ENCODE results near the gene GAA.
A peak's percentile ranks its signal among the peaks of the same experiment; 100 is the strongest.
"Not testable (repeated sequence)": the region's sequence is repeated elsewhere in the genome, so short reads cannot be mapped to it uniquely, and the experiment has no call there.

Gene GAA

DNA sequence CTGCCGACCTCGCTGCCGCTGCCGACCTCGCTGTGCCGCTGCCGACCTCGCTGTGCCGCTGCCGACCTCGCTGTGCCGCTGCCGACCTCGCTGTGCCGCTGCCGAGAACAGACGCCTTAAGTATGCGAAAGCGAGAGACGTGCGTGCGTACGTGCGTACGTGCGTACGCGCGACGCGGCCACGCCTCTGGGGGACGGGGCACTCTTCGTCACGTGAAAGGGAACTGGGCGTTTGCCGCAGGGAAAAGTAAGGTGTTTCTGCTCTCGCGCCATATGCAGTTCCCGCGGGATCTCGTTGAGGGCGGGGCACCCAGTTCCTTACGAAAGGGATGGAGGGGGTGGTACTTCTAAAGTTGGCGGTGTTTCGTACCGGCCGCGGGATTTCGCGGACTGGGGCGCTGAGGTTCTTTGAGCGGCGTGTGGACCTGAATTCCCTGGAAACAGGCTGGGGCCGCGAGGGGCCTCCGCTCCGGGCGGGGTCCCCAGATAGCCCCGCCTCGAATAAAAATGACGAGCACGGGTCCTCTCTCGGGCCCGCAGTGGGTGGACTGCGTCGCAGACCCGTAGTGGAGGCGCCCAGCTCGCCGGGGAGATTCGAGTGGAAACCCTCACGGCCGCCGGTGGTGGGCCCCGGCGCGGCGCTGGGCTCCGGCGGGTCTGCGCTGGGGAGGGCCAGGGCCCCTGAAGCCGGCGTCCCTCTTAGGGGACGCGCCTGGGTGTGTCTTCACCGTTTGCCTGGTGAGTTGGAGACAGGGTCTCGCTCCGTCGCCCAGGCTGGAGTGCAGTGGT lies 45.8 kb downstream of the GAA start, which contains the start of gene EIF4A3:
Gene EIF4A3 (minus strand): TSS at position 94 of the 788 bp plus-strand sequence. CDS start 167 bp downstream, outside the sequence.
- peak; percentile 97 for DNase-seq

GRCh38 chr17:80151333-80151732 lies 50.0 kb downstream of the GAA start:
- no peak for DNase-seq

- no peak for DNase-seq
Measured at GRCh38 chr17:80152081-80152702, 50.8 kb downstream of the GAA start.

DNA sequence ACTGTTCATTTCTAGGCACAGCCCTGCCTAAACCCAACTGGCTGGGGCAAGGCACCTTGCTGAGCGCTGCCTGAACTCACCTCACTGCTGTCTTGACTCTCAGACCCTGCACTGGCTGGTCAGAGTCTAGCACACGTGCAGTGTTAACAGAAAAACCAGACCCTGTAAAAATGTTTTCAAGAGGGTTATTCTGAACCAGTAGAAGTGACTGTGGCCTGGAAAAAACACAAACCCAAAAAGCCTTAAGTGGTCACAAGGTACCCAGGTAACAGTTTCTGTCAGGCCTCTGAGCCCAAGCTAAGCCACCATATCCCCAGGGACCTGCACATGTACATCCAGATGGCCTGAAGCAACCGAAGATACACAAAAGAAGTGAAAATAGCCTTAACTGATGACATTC lies 51.6 kb downstream of the GAA start:
- no peak for DNase-seq

DNA sequence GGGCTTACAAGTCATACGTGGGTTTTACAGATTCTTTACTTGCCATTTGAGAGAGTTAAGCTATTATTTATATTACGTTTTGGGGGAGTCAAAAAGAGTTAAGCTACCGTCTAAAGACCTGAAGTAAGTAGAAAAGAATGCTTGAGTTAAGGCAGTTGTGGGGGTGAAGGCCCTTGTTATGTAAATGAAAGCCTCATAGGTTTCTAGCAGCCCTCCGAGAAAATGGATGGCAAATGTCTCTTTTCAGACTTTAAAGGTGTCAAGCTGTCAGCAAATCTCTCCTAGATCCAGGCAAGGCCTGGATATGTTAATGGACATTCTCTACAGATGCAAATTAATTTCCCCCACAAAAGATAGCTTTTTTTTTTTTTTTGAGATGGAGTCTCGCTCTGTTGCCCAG lies 52.8 kb downstream of the GAA start:
- DNase-seq, result no peak

GRCh38 chr17:80155600-80155999 lies 54.2 kb downstream of the GAA start:
- not testable (repeated sequence) for DNase-seq

- no peak for DNase-seq
Measured at GRCh38 chr17:80158846-80159245, 57.5 kb downstream of the GAA start.

DNA sequence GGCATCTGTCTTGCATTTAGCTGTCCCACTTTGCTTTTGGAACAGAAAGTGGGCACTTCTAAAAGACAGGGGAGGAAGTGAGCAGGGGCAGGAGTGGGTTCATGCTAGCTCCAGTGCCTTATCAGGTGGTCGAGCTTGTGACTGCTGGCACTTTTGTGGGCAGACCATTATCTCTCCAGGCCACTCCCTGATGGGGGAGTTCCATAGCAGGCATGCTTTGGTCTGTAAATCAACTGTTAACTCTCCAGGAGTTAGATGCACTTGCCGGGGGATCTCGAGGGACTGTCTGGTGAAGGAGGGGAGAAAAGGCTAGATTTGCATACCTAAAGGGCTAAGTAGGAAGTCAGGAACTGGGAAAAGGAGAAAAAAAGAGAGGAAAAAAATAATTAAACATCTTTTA lies 59.2 kb downstream of the GAA start:
- no peak for DNase-seq

DNA sequence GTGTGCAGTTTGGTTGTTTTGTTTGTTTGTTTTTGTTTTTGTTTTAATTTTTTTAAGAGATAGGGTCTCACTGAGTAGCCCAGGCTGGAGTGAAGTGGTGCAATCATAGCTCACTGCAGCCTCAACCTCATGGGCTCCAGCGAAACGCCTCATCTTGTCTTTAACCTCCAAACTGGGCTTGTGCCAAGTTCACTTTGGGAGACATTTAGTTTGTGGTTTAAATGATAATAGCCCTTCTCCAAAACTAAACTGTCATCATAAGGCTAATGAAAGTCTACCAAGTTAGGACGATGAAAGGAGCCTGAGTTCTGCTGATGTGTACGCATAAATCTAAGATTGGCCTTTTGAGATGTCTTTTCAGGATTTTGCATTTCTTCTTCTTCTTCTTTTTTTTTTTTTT lies 62.0 kb downstream of the GAA start:
- no peak for DNase-seq

- DNase-seq, result no peak
Measured at GRCh38 chr17:80164185-80164584, 62.8 kb downstream of the GAA start.

GRCh38 chr17:80166446-80166845 lies 65.1 kb downstream of the GAA start:
- DNase-seq, result no peak

GRCh38 chr17:80168371-80168770 lies 67.0 kb downstream of the GAA start:
- DNase-seq, result no peak

- DNase-seq, result no peak
Measured at GRCh38 chr17:80169107-80169506, 67.7 kb downstream of the GAA start.

Measured in NCI-H2171 (cell line).